Gastroesophageal sphincter (tissue), 4 donors: ENCODE results near the gene TSTD1. TPM values are rescaled to one million over a fixed set of nuclear protein-coding genes. Genes with fewer than 3 reads are reported as not detected.

Experiments
- ATAC-seq: fragments of 150-250 bp; one replicate; pipeline ENCODE4 v1.9.1; 2016; ENCODE audit warnings: mild to moderate bottlenecking, moderate library complexity
- H3K27ac ChIP-seq, 4 donors: fragments of 200-600 bp; sonication (generic) in 3 of 4; 1 replicate in 3 of 4; 2 replicates in 1 of 4; pipeline ENCODE4 v1.5.1; 2016 to 2019
- H3K27me3 ChIP-seq: fragments of 200-600 bp; sonication (generic); one replicate; pipeline ENCODE4 v1.5.1; 2019
- H3K36me3 ChIP-seq, 2 donors: fragments of 200-600 bp; sonication (generic); one replicate each; pipeline ENCODE4 v1.5.1; 2019; ENCODE audit warnings: control low read depth in 1 of 2
- H3K4me1 ChIP-seq, 3 donors: fragments of 200-600 bp; sonication (generic); 1 replicate in 2 of 3; 2 replicates in 1 of 3; pipeline ENCODE4 v1.5.1; 2016 to 2019; ENCODE audit warnings: control low read depth in 2 of 3
- H3K4me3 ChIP-seq, 2 donors: fragments of 200-600 bp; sonication (generic); one replicate each; pipeline ENCODE4 v1.5.1; 2019; ENCODE audit warnings: mild to moderate bottlenecking in 1 of 2, moderate library complexity in 1 of 2
- H3K9me3 ChIP-seq, 3 donors: fragments of 200-600 bp; sonication (generic); one replicate each; pipeline ENCODE4 v1.5.1; 2017 to 2019; ENCODE audit warnings: control low read depth in 2 of 3
- EP300 ChIP-seq: sonication (generic); formaldehyde crosslinking; IDR thresholded peaks from one replicate; pipeline ENCODE4 v1.6.1; 2017; ENCODE audit warnings: antibody characterized with exemption, mild to moderate bottlenecking
- POLR2A ChIP-seq, 2 donors: fragments of 450-650 bp; IDR thresholded peaks; one replicate each; pipeline ENCODE4 v1.6.1; 2017; ENCODE audit warnings: antibody characterized with exemption in 2 of 2, mild to moderate bottlenecking in 2 of 2, moderate library complexity in 1 of 2
- POLR2AphosphoS5 ChIP-seq: sonication (generic); formaldehyde crosslinking; IDR thresholded peaks from one replicate; pipeline ENCODE4 v1.6.1; 2017; ENCODE audit warnings: antibody characterized with exemption
- WGBS, 2 donors: methylation state at CpG; one replicate each; pipeline ENCODE4 v1.1.5; 2018; ENCODE audit warnings: low coverage in 1 of 2; 5-methylcytosine and 5-hydroxymethylcytosine counted together
- total RNA-seq, 4 donors: library from RNA; depleted of rRNA; stranded (reverse); fragments of >200 nt; gene quantifications; one replicate each; pipeline ENCODE4 v1.1.0, GENCODE V29; 2016
- TF ChIP-seq, protein P1 (sequence below), 4 experiments: fragments of 200-600 bp in 2 of 4; fragments of 450-650 bp in 2 of 4; sonication (generic) in 1 of 4; IDR thresholded peaks; one replicate each; pipeline ENCODE4 v1.5.1; 2017 to 2019; ENCODE audit warnings: antibody characterized with exemption in 4 of 4, mild to moderate bottlenecking in 2 of 4, moderate library complexity in 2 of 4

TSTD1 gene
- total RNA-seq, 4 donors from 2014 or later, result 18.1 to 52.1 (median 29.4) TPM

DNA sequence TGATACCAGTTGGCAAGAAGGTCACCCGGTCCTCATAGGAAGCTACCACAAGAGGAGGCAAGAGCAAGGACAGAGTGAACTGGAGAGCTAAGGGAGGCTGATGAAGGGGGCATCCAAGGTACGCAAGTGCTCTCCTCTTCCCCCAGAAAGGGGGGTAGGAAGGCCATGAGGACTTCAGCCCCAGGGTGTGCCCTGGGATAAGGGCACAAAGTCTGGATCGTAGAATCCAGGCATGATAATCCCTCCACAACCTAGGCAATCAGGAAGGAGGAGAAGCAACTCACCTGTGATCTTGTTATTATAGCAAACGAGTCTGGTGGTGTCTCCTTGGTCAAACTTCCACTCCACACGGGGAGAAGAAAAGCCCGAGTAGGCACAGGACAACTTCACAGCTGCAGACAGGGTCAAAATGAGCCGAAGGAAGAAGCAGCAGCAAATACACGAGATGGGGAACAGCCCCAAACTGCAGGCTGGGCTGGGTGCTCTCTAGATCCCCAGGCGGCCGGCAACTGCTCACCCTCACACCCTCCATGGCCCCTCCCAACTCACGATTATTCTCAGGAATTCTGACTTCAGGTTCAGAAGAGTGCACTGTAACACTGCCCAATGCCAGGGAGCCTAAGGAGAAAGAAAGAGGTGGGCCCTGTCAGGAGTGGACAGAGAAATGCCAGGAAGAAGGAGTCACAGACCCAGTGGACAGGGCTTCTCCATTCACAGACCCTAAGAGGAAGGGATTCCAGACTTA is 37.9 kb downstream of the TSTD1 start:
- TF ChIP-seq EP300 (no peak), POLR2AphosphoS5 (no peak), POLR2A (IDR thresholded peaks at IDR 0.05) (no peak)
- TF ChIP-seq, protein P1, sequence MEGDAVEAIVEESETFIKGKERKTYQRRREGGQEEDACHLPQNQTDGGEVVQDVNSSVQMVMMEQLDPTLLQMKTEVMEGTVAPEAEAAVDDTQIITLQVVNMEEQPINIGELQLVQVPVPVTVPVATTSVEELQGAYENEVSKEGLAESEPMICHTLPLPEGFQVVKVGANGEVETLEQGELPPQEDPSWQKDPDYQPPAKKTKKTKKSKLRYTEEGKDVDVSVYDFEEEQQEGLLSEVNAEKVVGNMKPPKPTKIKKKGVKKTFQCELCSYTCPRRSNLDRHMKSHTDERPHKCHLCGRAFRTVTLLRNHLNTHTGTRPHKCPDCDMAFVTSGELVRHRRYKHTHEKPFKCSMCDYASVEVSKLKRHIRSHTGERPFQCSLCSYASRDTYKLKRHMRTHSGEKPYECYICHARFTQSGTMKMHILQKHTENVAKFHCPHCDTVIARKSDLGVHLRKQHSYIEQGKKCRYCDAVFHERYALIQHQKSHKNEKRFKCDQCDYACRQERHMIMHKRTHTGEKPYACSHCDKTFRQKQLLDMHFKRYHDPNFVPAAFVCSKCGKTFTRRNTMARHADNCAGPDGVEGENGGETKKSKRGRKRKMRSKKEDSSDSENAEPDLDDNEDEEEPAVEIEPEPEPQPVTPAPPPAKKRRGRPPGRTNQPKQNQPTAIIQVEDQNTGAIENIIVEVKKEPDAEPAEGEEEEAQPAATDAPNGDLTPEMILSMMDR (IDR thresholded peaks at IDR 0.05), result no peak
- no peak for ATAC-seq
- 82 to 96% methylated on average over 4 of the region's 11 CpGs for WGBS, 2 donors

DNA sequence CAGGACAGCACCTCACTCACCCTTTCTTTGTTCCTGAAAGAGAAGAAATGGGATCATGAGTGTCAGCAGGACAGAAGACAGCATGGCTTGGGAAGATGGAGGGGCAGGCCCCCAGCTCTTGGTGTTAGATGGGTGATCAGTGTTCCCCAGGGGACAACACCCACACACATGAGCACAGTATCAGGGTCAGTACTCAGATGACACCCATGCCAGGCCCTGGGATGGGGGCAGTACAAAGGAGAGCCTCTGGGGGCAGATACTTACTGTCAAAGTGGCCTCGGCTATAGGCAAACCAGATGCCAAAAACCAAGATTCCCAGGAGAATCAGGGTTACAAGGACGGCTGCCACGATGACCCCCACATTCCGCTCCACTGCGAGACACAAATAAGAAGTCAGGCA is 39.4 kb downstream of the TSTD1 start:
- Histone ChIP-seq H3K36me3 (peaks cover 0 to 32% of the 10 kb centered on the region in 2 donors), H3K4me3 (no peak overlapping the region), H3K27ac (no peak overlapping the region), H3K4me1 (no peaks in the 10 kb centered on the region), H3K27me3 (no peaks in the 10 kb centered on the region), H3K9me3 (no peaks in the 10 kb centered on the region)
- WGBS, 2 donors, result 85 to 93% methylated on average over 4 to 5 of the region's 5 CpGs
- no peak for TF ChIP-seq POLR2AphosphoS5
- no peak for TF ChIP-seq EP300
- TF ChIP-seq, protein P1 (IDR thresholded peaks at IDR 0.05), result no peak
- no peak for TF ChIP-seq POLR2A (IDR thresholded peaks at IDR 0.05)
- ATAC-seq, result no peak

More for the DNA sequence above, 37.9 kb downstream of the TSTD1 start:
- Histone ChIP-seq H3K4me3 (no peak overlapping the region), H3K4me1 (no peaks in the 10 kb centered on the region), H3K36me3 (peaks cover 0 to 32% of the 10 kb centered on the region in 2 donors), H3K9me3 (no peaks in the 10 kb centered on the region), H3K27me3 (no peaks in the 10 kb centered on the region), H3K27ac (no peak overlapping the region)

DNA sequence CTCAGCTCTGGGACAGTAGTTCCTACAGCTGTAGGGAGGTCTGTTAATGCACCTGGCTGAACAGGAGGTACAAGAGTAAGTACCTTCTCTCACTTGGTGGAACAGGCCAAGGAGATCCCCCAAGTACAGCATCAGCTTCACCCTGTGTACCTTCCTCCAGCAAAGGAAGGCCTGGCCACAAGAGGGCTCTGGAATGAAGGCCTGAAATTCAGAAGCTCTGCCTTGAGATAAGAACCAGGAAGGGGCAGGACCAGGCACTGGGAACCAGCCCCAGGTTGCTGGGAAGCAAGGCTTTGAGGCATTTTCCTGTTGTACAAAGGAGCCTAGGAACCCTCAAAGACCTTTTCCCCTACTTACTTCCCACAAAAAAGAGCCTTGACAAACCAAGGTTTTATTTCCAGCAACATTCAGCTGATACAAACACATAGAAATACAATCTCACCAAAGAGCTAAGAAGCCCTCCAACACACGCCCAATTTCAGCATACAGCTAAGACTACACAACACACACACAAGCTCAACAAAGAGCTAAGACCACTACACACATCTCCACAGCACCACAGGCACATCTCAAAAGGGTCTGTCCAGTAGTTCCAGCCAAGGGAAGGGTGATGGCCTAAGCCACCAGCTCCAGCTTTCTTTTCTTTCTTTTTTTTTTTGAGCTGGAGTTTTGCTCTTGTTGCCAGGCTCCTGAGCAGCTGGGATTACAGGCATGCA is 41.3 kb downstream of the TSTD1 start:
- Histone ChIP-seq H3K9me3 (no peaks in the 10 kb centered on the region), H3K27me3 (no peaks in the 10 kb centered on the region), H3K4me3 (no peak overlapping the region), H3K27ac (peak overlapping the region in 2 of 4 donors; percentile 6 to 54), H3K36me3 (peaks cover 0 to 32% of the 10 kb centered on the region in 2 donors), H3K4me1 (no peaks in the 10 kb centered on the region)
- TF ChIP-seq, protein P1 (IDR thresholded peaks at IDR 0.05), result peak in 3 of 4 experiments; percentile 43 to 54 (median 51)
- TF ChIP-seq POLR2A (IDR thresholded peaks at IDR 0.05), result no peak
- 80% methylated on average over 1 of the region's 1 CpG for WGBS, 2 donors
- peak; percentile 52 for ATAC-seq

DNA sequence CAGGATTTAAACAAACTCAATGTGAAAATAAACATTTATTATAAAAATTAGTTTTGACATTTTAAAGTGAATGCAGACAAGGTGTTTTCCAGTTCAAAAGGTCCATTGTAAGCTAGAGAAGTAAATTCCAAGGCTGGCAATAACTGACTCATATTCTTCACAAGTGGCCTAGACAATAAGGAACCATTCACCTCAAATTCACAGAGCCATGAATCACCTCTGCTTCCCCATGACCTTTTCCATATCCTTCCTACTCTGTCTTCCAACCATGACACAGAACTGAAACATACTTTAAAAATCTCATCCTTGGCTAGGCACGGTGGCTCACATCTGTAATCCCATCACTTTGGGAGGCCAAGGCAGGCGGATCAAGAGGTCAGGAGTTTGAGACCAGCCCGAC is 42.6 kb downstream of the TSTD1 start:
- no peak for ATAC-seq
- Histone ChIP-seq H3K9me3 (no peaks in the 10 kb centered on the region), H3K36me3 (peaks cover 0 to 31% of the 10 kb centered on the region in 2 donors), H3K4me1 (no peaks in the 10 kb centered on the region), H3K27me3 (no peaks in the 10 kb centered on the region), H3K4me3 (no peak overlapping the region), H3K27ac (no peak overlapping the region)
- WGBS, 2 donors, result 54% methylated on average over 2 of the region's 3 CpGs; no CpG with 5 or more reads in 1 of the 2 donors
- TF ChIP-seq EP300 (no peak), POLR2A (IDR thresholded peaks at IDR 0.05) (no peak), POLR2AphosphoS5 (no peak)
- TF ChIP-seq, protein P1 (IDR thresholded peaks at IDR 0.05), result no peak
